Astrocyte (in vitro differentiated cells and primary cell): ENCODE results near the gene PCBD2. TPM values are rescaled to one million over a fixed set of nuclear protein-coding genes. Genes with fewer than 3 reads are reported as not detected.

Source experiments
- DNase-seq: peaks from one replicate; pipeline ENCODE4 v3.0.0-alpha.2; 2010; ENCODE audit warnings: low read depth
- FAIRE-seq: peaks from 2 replicates; lab custom pipeline; 2011; peaks lifted over from hg19 to GRCh38; lab: Jason Lieb, UNC
- H2AFZ ChIP-seq: 2 replicates; pipeline ENCODE4 v1.6.0; 2012; ENCODE audit warnings: low read depth, low read length, inconsistent platforms
- H3K27ac ChIP-seq: 2 replicates; pipeline ENCODE4 v1.5.1; 2011; ENCODE audit warnings: low read depth, low read length, inconsistent platforms
- H3K27me3 ChIP-seq: 2 replicates; pipeline ENCODE4 v1.6.0; 2011; ENCODE audit warnings: low read length, inconsistent platforms; ENCODE audit not compliant: insufficient read depth
- H3K36me3 ChIP-seq: 2 replicates; pipeline ENCODE4 v1.5.1; 2011; ENCODE audit warnings: low read length, inconsistent platforms; ENCODE audit not compliant: insufficient read depth
- H3K4me1 ChIP-seq: 2 replicates; pipeline ENCODE4 v1.5.1; 2011; ENCODE audit warnings: low read length, inconsistent platforms; ENCODE audit not compliant: insufficient read depth
- H3K4me2 ChIP-seq: 2 replicates; pipeline ENCODE4 v1.6.0; 2012; ENCODE audit warnings: low read length, inconsistent platforms
- H3K4me3 ChIP-seq: 2 replicates; pipeline ENCODE4 v1.5.1; 2011; ENCODE audit warnings: low read depth, mild to moderate bottlenecking, low read length, inconsistent platforms; ENCODE audit not compliant: insufficient read depth
- H3K79me2 ChIP-seq: 2 replicates; pipeline ENCODE4 v1.6.0; 2012; ENCODE audit warnings: mild to moderate bottlenecking, low read length, inconsistent platforms; ENCODE audit not compliant: insufficient read depth
- H3K9ac ChIP-seq: 2 replicates; pipeline ENCODE4 v1.6.0; 2012; ENCODE audit warnings: mild to moderate bottlenecking, low read length, inconsistent platforms
- H3K9me3 ChIP-seq: 2 replicates; pipeline ENCODE4 v1.5.1; 2012; ENCODE audit warnings: low read depth, mild to moderate bottlenecking, low read length, inconsistent platforms; ENCODE audit not compliant: insufficient read depth
- H4K20me1 ChIP-seq: 2 replicates; pipeline ENCODE4 v1.6.0; 2012; ENCODE audit warnings: low read length, inconsistent platforms; ENCODE audit not compliant: insufficient read depth
- H3K27ac Mint-ChIP-seq: one replicate; pipeline ENCODE4 v1.8.0; 2021; ENCODE audit warnings: mild to moderate bottlenecking, mixed read lengths; ENCODE audit not compliant: unreplicated experiment
- H3K27me3 Mint-ChIP-seq: one replicate; pipeline ENCODE4 v1.8.0; 2021; ENCODE audit warnings: low read depth, mixed read lengths; ENCODE audit not compliant: unreplicated experiment
- H3K36me3 Mint-ChIP-seq: one replicate; pipeline ENCODE4 v1.8.0; 2021; ENCODE audit warnings: low read depth, mixed read lengths; ENCODE audit not compliant: unreplicated experiment
- H3K4me1 Mint-ChIP-seq: one replicate; pipeline ENCODE4 v1.8.0; 2021; ENCODE audit warnings: low read depth, mixed read lengths; ENCODE audit not compliant: unreplicated experiment
- H3K4me3 Mint-ChIP-seq: one replicate; pipeline ENCODE4 v1.8.0; 2021; ENCODE audit warnings: mild to moderate bottlenecking, moderate library complexity, mixed read lengths; ENCODE audit not compliant: unreplicated experiment
- H3K9me3 Mint-ChIP-seq: one replicate; pipeline ENCODE4 v1.8.0; 2021; ENCODE audit warnings: mild to moderate bottlenecking, mixed read lengths; ENCODE audit not compliant: unreplicated experiment
- CTCF ChIP-seq: IDR thresholded peaks from 2 replicates; pipeline ENCODE4 v1.5.1; 2011; ENCODE audit warnings: low read depth, mild to moderate bottlenecking, inconsistent platforms, low read length, moderate library complexity; ENCODE audit not compliant: insufficient read depth
- EZH2 ChIP-seq: IDR thresholded peaks from 2 replicates; pipeline ENCODE4 v1.6.1; 2012; ENCODE audit warnings: mild to moderate bottlenecking, low read length, inconsistent platforms; ENCODE audit not compliant: insufficient read depth
- total RNA-seq: library from RNA; stranded (reverse); gene quantifications from 2 replicates; pipeline ENCODE4 v1.2.1, GENCODE V29; 2021

Gene PCBD2
- total RNA-seq, 1 donor from 2014 or later, result 10.2 TPM

DNA sequence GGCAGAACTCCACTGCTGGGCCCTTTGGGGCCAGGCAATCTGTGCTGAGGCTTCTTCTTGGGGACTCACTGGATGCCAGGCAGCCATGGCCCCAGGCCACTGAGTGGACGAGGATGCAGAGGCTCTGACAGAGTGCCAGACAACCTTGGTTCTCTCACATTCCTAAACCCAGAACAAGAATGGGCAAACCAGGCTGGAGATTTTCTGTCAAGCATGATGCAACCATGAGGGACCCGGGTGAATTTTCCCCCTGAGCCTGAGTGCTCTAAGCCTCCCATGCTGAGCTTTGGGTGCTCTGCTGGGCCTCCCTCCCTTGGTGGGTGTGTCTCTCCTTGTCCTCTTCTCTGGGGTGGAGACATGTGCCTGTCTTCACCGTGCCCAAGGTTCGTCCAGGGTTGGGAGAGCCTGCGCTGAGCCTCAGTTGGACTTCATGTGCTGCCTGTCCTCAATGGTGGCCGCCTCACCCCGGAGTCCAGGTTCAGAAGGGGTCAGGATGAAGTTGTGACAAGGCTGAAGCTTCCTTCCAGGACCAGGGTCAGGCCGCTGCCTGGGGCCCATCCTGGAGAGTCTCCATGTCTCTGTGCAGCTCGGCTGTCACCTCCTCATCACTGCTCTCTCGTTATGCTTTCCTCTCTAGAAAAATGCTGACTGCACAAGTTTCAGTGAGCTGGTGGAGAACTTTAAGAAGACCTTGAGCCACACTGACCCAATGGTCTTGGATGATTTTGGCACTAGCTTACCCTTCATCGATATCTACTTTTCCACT lies 105.0 kb downstream of the PCBD2 start:
- Histone ChIP-seq H3K79me2 (no peaks in the 10 kb centered on the region), H3K9ac (no peak overlapping the region), H3K4me1 (no peaks in the 10 kb centered on the region), H4K20me1 (no peaks in the 10 kb centered on the region), H3K27ac (no peak overlapping the region), H3K4me2 (no peak overlapping the region), H3K4me3 (no peak overlapping the region), H3K27me3 (no peaks in the 10 kb centered on the region), H3K9me3 (no peaks in the 10 kb centered on the region), H2AFZ (no peak overlapping the region), H3K36me3 (no peaks in the 10 kb centered on the region)
- no peak for TF ChIP-seq EZH2
- TF ChIP-seq CTCF, result no peak
- DNase-seq (no peak), FAIRE-seq (no peak)
- H3K27me3 Mint-ChIP-seq, result peaks cover 69% of the 10 kb centered on the region
- no peak overlapping the region for H3K27ac Mint-ChIP-seq
- H3K9me3 Mint-ChIP-seq, result peaks cover 6% of the 10 kb centered on the region
- H3K4me1 Mint-ChIP-seq, result no peaks in the 10 kb centered on the region
- H3K36me3 Mint-ChIP-seq, result peaks cover 1% of the 10 kb centered on the region
- H3K4me3 Mint-ChIP-seq, result no peak overlapping the region

GRCh38 chr5:135010502-135011354 lies 105.8 kb downstream of the PCBD2 start:
- Histone ChIP-seq H2AFZ (no peak overlapping the region), H4K20me1 (no peaks in the 10 kb centered on the region), H3K79me2 (no peaks in the 10 kb centered on the region), H3K4me1 (no peaks in the 10 kb centered on the region), H3K4me2 (no peak overlapping the region), H3K9ac (no peak overlapping the region), H3K9me3 (no peaks in the 10 kb centered on the region), H3K36me3 (no peaks in the 10 kb centered on the region), H3K27me3 (peaks cover 5% of the 10 kb centered on the region), H3K4me3 (no peak overlapping the region), H3K27ac (no peak overlapping the region)
- peaks cover 72% of the 10 kb centered on the region for H3K27me3 Mint-ChIP-seq
- H3K4me1 Mint-ChIP-seq, result no peaks in the 10 kb centered on the region
- peaks cover 3% of the 10 kb centered on the region for H3K36me3 Mint-ChIP-seq
- FAIRE-seq (no peak), DNase-seq (no peak)
- H3K4me3 Mint-ChIP-seq, result no peak overlapping the region
- no peak overlapping the region for H3K27ac Mint-ChIP-seq
- peaks cover 6% of the 10 kb centered on the region for H3K9me3 Mint-ChIP-seq
- TF ChIP-seq EZH2 (no peak), CTCF (no peak)
